ENCODE measurements around the gene KRT84. TPM values are rescaled to one million over a fixed set of nuclear protein-coding genes. Genes with fewer than 3 reads are reported as not detected.

The KRT84 gene
- total RNA-seq, 2 experiments from 2014 or later, result not detected

DNA sequence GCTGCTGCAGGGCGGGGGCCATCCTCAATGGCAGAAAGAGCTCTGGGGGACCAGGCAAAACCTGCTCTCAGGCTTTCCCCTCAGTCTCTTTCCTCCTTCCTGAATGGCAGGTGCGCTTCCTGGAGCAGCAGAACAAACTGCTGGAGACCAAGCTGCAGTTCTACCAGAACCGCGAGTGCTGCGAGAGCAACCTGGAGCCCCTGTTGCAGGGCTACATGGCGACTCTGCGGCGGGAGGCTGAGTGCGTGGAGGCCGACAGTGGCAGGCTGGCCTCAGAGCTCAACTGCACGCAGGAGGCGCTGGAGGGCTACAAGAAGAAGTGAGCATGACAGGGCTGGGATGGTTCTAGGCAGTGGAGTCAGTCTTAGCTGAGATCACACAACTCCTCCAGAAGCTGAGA lies 41.3 kb downstream of the KRT84 start:
- Mint-ChIP-seq H3K4me3 (no peak overlapping the region), H3K36me3 (ENCODE audit: low read depth) (no peaks in the 10 kb centered on the region), H3K27me3 (peaks cover 1% of the 10 kb centered on the region), H3K27ac (no peak overlapping the region), H3K4me1 (ENCODE audit: low read depth) (no peaks in the 10 kb centered on the region), H3K9me3 (no peaks in the 10 kb centered on the region)
- intact Hi-C loops (cut with micrococcal nuclease), result no loop called here
- ATAC-seq (no peak), DNase-seq (no peak)
- TF ChIP-seq, protein P1, sequence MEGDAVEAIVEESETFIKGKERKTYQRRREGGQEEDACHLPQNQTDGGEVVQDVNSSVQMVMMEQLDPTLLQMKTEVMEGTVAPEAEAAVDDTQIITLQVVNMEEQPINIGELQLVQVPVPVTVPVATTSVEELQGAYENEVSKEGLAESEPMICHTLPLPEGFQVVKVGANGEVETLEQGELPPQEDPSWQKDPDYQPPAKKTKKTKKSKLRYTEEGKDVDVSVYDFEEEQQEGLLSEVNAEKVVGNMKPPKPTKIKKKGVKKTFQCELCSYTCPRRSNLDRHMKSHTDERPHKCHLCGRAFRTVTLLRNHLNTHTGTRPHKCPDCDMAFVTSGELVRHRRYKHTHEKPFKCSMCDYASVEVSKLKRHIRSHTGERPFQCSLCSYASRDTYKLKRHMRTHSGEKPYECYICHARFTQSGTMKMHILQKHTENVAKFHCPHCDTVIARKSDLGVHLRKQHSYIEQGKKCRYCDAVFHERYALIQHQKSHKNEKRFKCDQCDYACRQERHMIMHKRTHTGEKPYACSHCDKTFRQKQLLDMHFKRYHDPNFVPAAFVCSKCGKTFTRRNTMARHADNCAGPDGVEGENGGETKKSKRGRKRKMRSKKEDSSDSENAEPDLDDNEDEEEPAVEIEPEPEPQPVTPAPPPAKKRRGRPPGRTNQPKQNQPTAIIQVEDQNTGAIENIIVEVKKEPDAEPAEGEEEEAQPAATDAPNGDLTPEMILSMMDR (IDR thresholded peaks at IDR 0.05), result no peak
- ChIA-PET POLR2A (no interaction called here), CTCF (interaction anchor here (0.9 to 1.8 kb wide), 4 partner anchors 13 to 172 kb away, joined by 3 to 5 read pairs (median 3); no protein-coding TSS in a partner anchor)

DNA sequence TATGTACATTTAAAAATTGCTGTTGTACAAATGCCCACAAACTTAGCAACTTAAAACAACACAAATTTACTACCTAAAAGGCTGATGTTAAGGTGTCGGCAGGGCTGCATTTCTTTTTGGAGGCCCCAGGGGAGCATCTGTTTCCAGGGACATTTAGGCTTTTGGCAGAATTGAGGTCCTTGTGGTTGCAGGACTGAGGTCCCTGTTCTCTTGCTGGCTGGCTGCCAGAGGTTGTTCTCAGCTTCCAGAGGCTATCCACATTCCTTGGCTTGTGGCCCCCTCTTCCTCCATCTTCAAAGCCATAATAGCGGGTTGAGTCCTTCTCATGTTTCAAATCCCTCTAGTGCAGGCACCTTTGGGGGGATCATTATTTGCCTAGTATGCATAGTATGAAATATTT lies 41.9 kb downstream of the KRT84 start:
- H3K27me3 Mint-ChIP-seq, result no peaks in the 10 kb centered on the region
- ATAC-seq (no peak), DNase-seq (no peak)
- H3K27ac Mint-ChIP-seq, result no peak overlapping the region
- no peaks in the 10 kb centered on the region for H3K4me1 Mint-ChIP-seq (ENCODE audit: low read depth)
- no peaks in the 10 kb centered on the region for H3K36me3 Mint-ChIP-seq (ENCODE audit: low read depth)
- TF ChIP-seq, protein P1 (IDR thresholded peaks at IDR 0.05), result no peak
- POLR2A ChIA-PET, result no interaction called here
- intact Hi-C loops (cut with micrococcal nuclease), result no loop called here
- CTCF ChIA-PET, result interaction anchor here (1.1 kb wide), 1 partner anchor 172 kb away, joined by 3 read pairs; no protein-coding TSS in a partner anchor
- no peaks in the 10 kb centered on the region for H3K9me3 Mint-ChIP-seq
- no peak overlapping the region for H3K4me3 Mint-ChIP-seq

DNA sequence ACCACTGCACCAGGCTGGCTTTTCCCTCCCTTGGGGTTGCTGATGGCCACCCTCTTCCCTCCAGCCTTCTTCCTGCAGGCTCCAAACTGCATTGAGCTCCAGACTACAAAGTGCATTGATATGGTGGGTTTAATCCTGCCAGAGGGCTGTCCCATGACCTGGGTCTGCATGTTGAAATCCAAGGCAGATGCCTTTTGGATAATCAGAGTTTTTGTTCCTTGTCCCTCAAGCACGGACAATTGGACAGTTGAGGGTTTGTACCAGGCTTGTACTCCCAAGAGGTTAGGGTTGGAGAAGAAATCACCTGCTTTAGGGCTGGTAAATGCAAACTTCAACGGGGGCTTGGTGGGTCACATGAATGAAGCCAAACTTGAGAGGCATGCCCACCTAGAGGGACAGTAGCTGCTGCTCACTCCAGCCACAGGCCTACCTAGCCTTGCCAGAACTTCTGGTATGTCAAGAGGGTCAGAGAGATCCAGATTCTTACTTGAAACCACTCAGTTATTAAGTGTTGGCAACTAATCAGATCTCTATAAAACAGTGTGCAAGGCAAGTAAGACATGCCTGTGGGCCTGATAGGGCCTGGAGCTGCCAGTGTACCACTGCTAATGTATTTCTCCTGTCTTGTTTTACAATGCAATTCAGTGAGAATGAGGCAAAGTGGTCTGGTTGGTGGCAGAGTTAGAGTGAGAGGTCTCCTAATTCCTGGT lies 42.5 kb downstream of the KRT84 start:
- no peaks in the 10 kb centered on the region for H3K9me3 Mint-ChIP-seq
- CTCF ChIA-PET, result no interaction called here
- POLR2A ChIA-PET, result no interaction called here
- TF ChIP-seq, protein P1 (IDR thresholded peaks at IDR 0.05), result no peak
- no peak for ATAC-seq
- H3K4me1 Mint-ChIP-seq (ENCODE audit: low read depth), result no peaks in the 10 kb centered on the region
- H3K36me3 Mint-ChIP-seq (ENCODE audit: low read depth), result no peaks in the 10 kb centered on the region
- no peak for DNase-seq
- H3K4me3 Mint-ChIP-seq, result no peak overlapping the region
- intact Hi-C loops (cut with micrococcal nuclease), result no loop called here
- no peak overlapping the region for H3K27ac Mint-ChIP-seq
- H3K27me3 Mint-ChIP-seq, result no peaks in the 10 kb centered on the region

DNA sequence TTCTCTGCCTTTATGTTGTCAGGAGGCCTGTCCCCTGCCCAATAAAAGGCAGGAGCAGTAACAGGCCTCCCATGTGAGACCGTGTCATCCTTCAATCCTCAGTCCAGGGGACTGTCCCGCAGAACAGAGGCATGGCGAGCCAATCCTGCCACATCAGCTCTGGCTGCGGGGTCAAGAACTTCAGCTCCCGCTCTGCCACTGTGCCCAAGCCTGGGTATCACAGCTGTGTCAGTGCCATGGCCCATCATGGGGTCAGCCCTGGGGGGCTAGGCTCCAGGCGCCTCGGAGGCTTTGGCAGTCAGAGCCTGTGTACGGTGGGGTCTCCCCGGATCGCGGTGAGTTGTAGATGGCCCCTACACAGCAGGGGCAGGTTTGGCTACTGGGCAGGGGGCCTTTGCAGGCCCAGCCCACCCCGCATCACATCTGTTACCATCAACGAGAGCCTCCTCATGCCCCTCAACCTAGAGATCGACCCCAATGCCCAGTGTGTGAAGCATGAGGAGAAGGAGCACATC lies 44.3 kb downstream of the KRT84 start:
- intact Hi-C loops (cut with micrococcal nuclease), result no loop called here
- ChIA-PET POLR2A (no interaction called here), CTCF (no interaction called here)
- Mint-ChIP-seq H3K27ac (no peak overlapping the region), H3K9me3 (peaks cover 4% of the 10 kb centered on the region), H3K27me3 (no peaks in the 10 kb centered on the region), H3K4me1 (ENCODE audit: low read depth) (peaks cover 8% of the 10 kb centered on the region), H3K36me3 (ENCODE audit: low read depth) (no peaks in the 10 kb centered on the region), H3K4me3 (no peak overlapping the region)
- DNase-seq, result no peak
- TF ChIP-seq, protein P1 (IDR thresholded peaks at IDR 0.05), result no peak
- ATAC-seq, result no peak

DNA sequence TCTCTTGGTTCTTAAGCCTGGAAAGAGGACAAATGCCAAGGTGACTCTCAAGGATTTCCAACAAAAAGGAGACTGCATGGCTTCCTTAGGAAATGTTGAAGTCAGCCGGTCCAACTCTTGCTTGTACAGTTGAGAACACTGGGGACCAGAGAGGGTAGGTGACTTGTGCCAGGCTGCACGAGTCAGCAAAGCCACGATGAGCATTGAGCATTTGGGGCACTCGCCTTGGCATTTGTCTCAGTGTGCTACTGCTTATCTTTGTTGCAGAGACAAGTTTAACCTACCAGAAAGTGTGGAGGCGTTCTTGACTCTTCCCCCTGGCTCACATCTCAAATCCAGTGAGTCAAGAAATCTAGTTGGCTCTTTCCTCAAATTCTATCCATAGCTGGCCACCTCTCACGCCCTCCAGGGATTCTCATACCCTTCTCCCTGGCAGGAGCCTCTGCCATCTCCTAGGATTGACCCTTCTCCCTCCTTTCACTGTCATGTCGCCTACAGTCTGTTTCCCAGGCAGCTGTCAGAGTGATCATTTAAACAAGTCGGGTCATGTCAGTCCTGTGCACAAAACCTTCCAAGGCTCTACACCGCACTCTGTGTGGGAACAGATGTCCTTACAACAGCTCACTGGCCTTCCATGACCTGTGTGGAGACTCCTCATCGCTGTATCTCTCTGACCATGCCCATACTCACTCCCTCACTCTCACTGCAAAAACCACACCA lies 47.1 kb downstream of the KRT84 start:
- intact Hi-C loops (cut with micrococcal nuclease), result no loop called here
- Mint-ChIP-seq H3K4me3 (no peak overlapping the region), H3K36me3 (ENCODE audit: low read depth) (no peaks in the 10 kb centered on the region), H3K4me1 (ENCODE audit: low read depth) (peaks cover 8% of the 10 kb centered on the region), H3K27me3 (peaks cover 4% of the 10 kb centered on the region), H3K9me3 (peaks cover 4% of the 10 kb centered on the region), H3K27ac (no peak overlapping the region)
- TF ChIP-seq, protein P1 (IDR thresholded peaks at IDR 0.05), result no peak
- ATAC-seq (no peak), DNase-seq (no peak)
- POLR2A ChIA-PET, result interaction anchor here (1.3 kb wide), 1 partner anchor 32 kb away, joined by 3 read pairs; no protein-coding TSS in a partner anchor
- CTCF ChIA-PET, result interaction anchor here (0.7 to 3.8 kb wide), 6 partner anchors 10 to 59 kb away, joined by 3 to 14 read pairs (median 4); no protein-coding TSS in a partner anchor

Data from activated CD8-positive, alpha-beta T cell treated with anti-CD3 and anti-CD28 coated beads for 36 hours (primary cell).